ENCODE results near the gene PSMD9.
A peak's percentile ranks its signal among the peaks of the same experiment; 100 is the strongest.

Gene PSMD9

DNA sequence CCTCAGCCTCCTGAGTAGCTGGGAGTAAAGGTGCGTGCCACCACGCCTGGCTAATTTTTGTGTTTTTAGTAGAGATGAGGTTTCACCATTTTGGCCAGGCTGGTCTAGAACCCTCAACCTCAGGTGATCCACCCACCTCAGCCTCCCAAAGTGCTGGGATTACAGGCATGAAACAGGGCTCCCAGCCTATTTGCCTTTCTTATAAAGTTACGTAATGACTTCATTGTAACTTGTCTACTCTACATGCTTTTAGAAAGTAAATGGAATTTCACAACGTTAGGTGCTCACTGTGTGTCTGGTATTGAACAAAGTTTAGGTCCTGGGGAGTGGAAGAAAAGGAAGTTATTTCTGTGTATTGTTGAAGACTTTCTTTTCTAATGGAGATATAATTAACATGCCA, 42.3 kb downstream of the PSMD9 start:
- no peaks in the 10 kb centered on the region for H3K9me3 ChIP-seq
- no peaks in the 10 kb centered on the region for H4K20me1 ChIP-seq

GRCh38 chr12:121932176-121932536, 43.6 kb downstream of the PSMD9 start:
- Histone ChIP-seq H4K20me1 (no peaks in the 10 kb centered on the region), H3K27me3 (no peaks in the 10 kb centered on the region), H3K4me1 (peaks cover 62% of the 10 kb centered on the region), H3K27ac (peak overlapping the region; percentile 47), H3K9ac (no peak overlapping the region), H3K9me3 (peaks cover 2% of the 10 kb centered on the region), H3K4me2 (peak overlapping the region; percentile 61), H3K36me3 (peaks cover 2% of the 10 kb centered on the region; the same call in 1 of the 2 replicates), H3K4me3 (no peak overlapping the region)
- TF ChIP-seq Cebpa-rat (IDR thresholded peaks at IDR 0.05), result no peak

More for the DNA sequence above, 42.3 kb downstream of the PSMD9 start:
- Histone ChIP-seq H3K4me1 (peaks cover 61% of the 10 kb centered on the region), H3K27ac (peak overlapping the region; percentile 47), H3K27me3 (no peaks in the 10 kb centered on the region), H3K36me3 (no peaks in the 10 kb centered on the region), H3K4me2 (peak overlapping the region; percentile 61), H3K4me3 (no peak overlapping the region), H3K9ac (no peak overlapping the region)
- TF ChIP-seq Cebpa-rat (IDR thresholded peaks at IDR 0.05), result peak; percentile 49

DNA sequence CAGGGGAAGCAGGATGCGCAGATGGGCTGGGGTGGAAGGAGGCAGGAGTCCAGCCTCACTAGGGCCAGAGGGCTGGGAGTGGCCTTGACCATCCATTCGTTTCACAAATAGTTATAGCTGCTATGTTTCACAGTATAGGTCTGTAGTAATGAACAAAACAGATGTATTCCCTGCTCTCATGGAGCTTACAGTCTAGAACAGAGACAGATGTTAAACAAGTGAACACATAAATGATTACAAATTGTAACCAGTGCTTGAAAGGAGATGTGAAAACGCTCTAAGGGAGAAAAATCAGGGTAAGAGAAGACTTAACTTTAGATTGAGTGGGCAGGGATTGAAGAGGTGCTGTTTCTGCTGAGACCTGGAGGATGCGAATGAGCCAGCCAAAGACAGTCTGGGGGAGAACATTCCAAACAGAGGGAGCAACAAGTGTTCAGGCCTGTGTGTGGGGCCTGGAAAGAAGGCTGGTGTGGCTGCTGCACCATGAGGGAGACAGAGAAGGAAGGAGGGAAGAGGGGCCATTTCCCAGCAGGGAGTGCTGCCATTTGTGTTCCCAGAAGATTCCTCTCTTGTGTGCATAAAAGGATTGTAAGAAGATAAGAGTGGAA, 44.4 kb downstream of the PSMD9 start:
- H3K27ac ChIP-seq, result peak overlapping the region; percentile 47
- no peak overlapping the region for H3K9ac ChIP-seq
- peaks cover 11% of the 10 kb centered on the region for H3K9me3 ChIP-seq
- peaks cover 62% of the 10 kb centered on the region for H3K4me1 ChIP-seq
- TF ChIP-seq Cebpa-rat (IDR thresholded peaks at IDR 0.05), result no peak
- peaks cover 10% of the 10 kb centered on the region; the same call in 1 of the 2 replicates for H3K36me3 ChIP-seq
- H4K20me1 ChIP-seq, result no peaks in the 10 kb centered on the region
- H3K27me3 ChIP-seq, result no peaks in the 10 kb centered on the region
- H3K4me3 ChIP-seq, result no peak overlapping the region
- H3K4me2 ChIP-seq, result peak overlapping the region; percentile 61

GRCh38 chr12:121933522-121934308, 45.1 kb downstream of the PSMD9 start:
- H3K27ac ChIP-seq, result peak overlapping the region; percentile 47
- H3K4me2 ChIP-seq, result peak overlapping the region; percentile 27
- H3K9me3 ChIP-seq, result peaks cover 13% of the 10 kb centered on the region
- H3K36me3 ChIP-seq, result peaks cover 13% of the 10 kb centered on the region; the same call in 1 of the 2 replicates
- no peaks in the 10 kb centered on the region for H3K27me3 ChIP-seq
- no peak for TF ChIP-seq Cebpa-rat (IDR thresholded peaks at IDR 0.05)
- H4K20me1 ChIP-seq, result no peaks in the 10 kb centered on the region
- no peak overlapping the region for H3K4me3 ChIP-seq
- H3K9ac ChIP-seq, result no peak overlapping the region
- H3K4me1 ChIP-seq, result peaks cover 64% of the 10 kb centered on the region

- peak overlapping the region; percentile 27; the same call in 1 of the 2 replicates for H3K4me2 ChIP-seq
- H3K27me3 ChIP-seq, result no peaks in the 10 kb centered on the region
- H3K36me3 ChIP-seq, result peaks cover 13% of the 10 kb centered on the region; the same call in 1 of the 2 replicates
- TF ChIP-seq Cebpa-rat (IDR thresholded peaks at IDR 0.05), result no peak
- no peak overlapping the region for H3K9ac ChIP-seq
- peaks cover 13% of the 10 kb centered on the region for H3K9me3 ChIP-seq
- no peaks in the 10 kb centered on the region for H4K20me1 ChIP-seq
- no peak overlapping the region for H3K4me3 ChIP-seq
- 0 out of 2 replicates have a peak overlapping the region, but pooled peaks have one; percentile 47 for H3K27ac ChIP-seq
- H3K4me1 ChIP-seq, result peaks cover 70% of the 10 kb centered on the region
Observed at GRCh38 chr12:121934309-121934664, 45.7 kb downstream of the PSMD9 start.

- no peak overlapping the region; the same call in 1 of the 2 replicates for H3K27ac ChIP-seq
- no peaks in the 10 kb centered on the region for H3K27me3 ChIP-seq
- H3K4me2 ChIP-seq, result peak overlapping the region; percentile 33
- no peaks in the 10 kb centered on the region for H4K20me1 ChIP-seq
- peaks cover 78% of the 10 kb centered on the region for H3K4me1 ChIP-seq
- peaks cover 13% of the 10 kb centered on the region for H3K9me3 ChIP-seq
- H3K36me3 ChIP-seq, result peaks cover 13% of the 10 kb centered on the region; the same call in 1 of the 2 replicates
- no peak overlapping the region for H3K9ac ChIP-seq
- H3K4me3 ChIP-seq, result 0 out of 2 replicates have a peak overlapping the region, but pooled peaks have one; percentile 11
- TF ChIP-seq Cebpa-rat (IDR thresholded peaks at IDR 0.05), result no peak
Observed at GRCh38 chr12:121937654-121938053, 49.1 kb downstream of the PSMD9 start.

GRCh38 chr12:121939186-121939585, 50.6 kb downstream of the PSMD9 start:
- Histone ChIP-seq H3K4me2 (peak overlapping the region; percentile 53), H3K9ac (no peak overlapping the region), H3K27me3 (no peaks in the 10 kb centered on the region), H3K27ac (no peak overlapping the region), H3K9me3 (peaks cover 13% of the 10 kb centered on the region), H3K4me1 (peaks cover 71% of the 10 kb centered on the region), H4K20me1 (no peaks in the 10 kb centered on the region), H3K4me3 (no peak overlapping the region), H3K36me3 (peaks cover 13% of the 10 kb centered on the region; the same call in 1 of the 2 replicates)
- no peak for TF ChIP-seq Cebpa-rat (IDR thresholded peaks at IDR 0.05)

DNA sequence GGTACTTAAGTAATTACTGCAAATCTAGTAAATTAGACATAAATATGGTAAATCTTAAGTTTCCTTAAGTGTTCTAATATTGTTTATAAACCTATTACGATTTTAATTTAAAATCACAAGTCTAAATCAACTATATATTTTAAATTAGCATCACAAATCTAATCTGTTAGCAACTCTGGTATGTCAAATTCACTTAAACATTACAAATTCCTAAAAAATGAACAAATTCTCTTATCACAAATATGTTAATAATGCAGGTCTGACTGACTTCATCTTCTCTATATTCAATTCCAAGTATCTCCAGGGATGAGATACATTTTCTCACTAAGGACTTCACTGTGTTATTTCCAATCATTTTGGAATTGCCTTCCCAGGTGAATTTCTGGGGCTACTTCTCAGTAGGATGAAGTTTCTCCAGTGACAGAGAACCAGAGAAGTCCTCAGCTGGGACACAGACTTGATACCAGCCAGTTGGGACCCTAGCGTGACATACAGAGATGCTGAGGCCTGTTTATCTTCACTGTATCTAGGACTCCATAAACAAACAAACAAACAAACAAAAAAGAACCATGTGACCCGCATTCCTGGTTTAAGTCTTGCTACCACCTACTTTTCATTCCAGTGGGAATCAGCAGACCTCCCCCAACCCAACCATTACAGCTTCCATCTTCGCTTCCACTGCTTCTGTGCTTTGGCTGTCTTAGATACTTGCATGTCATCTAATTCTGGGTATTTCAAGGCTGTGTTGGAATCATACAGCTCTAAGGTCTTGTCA, 51.6 kb downstream of the PSMD9 start:
- Histone ChIP-seq H3K27ac (no peak overlapping the region), H3K9ac (no peak overlapping the region), H3K36me3 (peaks cover 13% of the 10 kb centered on the region; the same call in 1 of the 2 replicates), H3K4me2 (no peak overlapping the region), H3K9me3 (peaks cover 13% of the 10 kb centered on the region), H3K4me3 (no peak overlapping the region), H3K4me1 (peaks cover 71% of the 10 kb centered on the region), H3K27me3 (no peaks in the 10 kb centered on the region), H4K20me1 (no peaks in the 10 kb centered on the region)
- no peak for TF ChIP-seq Cebpa-rat (IDR thresholded peaks at IDR 0.05)

DNA sequence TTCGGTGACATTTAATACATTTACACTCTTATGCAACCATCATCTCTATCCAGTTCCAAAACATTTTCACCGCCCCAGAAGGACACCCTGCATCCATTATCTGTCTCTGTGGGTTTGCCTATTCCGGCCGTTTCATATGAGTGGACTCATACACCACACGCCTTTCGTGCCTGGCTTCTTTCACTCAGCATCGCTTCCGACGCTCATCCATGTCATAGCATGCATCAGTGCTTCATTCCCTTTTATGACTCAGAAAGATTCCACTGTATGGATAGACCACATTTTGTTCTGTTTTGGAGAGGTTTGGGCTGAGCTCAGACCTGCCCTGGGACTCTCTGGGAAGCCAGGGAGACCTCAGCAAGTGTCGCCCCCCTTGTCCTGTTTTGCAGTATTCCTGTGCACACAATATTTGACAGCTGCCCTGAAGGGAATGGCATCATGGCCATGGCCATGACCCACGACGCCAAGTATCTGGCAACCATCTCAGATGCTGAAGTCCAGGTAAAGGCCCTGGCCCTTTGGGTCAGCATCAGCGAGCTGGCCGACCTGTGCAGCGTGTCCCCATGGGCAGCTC, 53.6 kb downstream of the PSMD9 start:
- H3K9ac ChIP-seq, result no peak overlapping the region
- H3K4me1 ChIP-seq, result peaks cover 58% of the 10 kb centered on the region
- H4K20me1 ChIP-seq, result no peaks in the 10 kb centered on the region
- H3K27me3 ChIP-seq, result no peaks in the 10 kb centered on the region
- no peak overlapping the region for H3K27ac ChIP-seq
- peaks cover 16% of the 10 kb centered on the region for H3K9me3 ChIP-seq
- H3K36me3 ChIP-seq, result peaks cover 10% of the 10 kb centered on the region; the same call in 1 of the 2 replicates
- H3K4me2 ChIP-seq, result peak overlapping the region; percentile 72
- H3K4me3 ChIP-seq, result no peak overlapping the region; the same call in 1 of the 2 replicates
- no peak for TF ChIP-seq Cebpa-rat (IDR thresholded peaks at IDR 0.05)

Data from BLaER1 (cell line).